WTC11 (cell line): ENCODE measurements around the gene CCSER1.

Source experiments
- CTCF ChIP-seq: fragments of 200-600 bp; IDR thresholded peaks from 2 replicates; pipeline ENCODE4 v1.8.0; 2022; ENCODE audit warnings: antibody characterized with exemption
- ELF4 ChIP-seq: sonication (generic); formaldehyde crosslinking; IDR thresholded peaks from 2 replicates; pipeline ENCODE4 v1.8.1; 2022; ENCODE audit warnings: low read depth, mild to moderate bottlenecking, moderate library complexity, missing genetic modification reagents
- GABPB1 ChIP-seq: sonication (generic); formaldehyde crosslinking; IDR thresholded peaks from 2 replicates; pipeline ENCODE4 v1.8.1; 2023; ENCODE audit warnings: mild to moderate bottlenecking, missing genetic modification reagents
- NFE2L1 ChIP-seq: sonication (generic); formaldehyde crosslinking; IDR thresholded peaks from 2 replicates; pipeline ENCODE4 v1.8.1; 2023; ENCODE audit warnings: missing genetic modification reagents
- SMAD3 ChIP-seq: sonication (generic); formaldehyde crosslinking; IDR thresholded peaks from 2 replicates; pipeline ENCODE4 v1.8.0; 2022; ENCODE audit warnings: missing genetic modification reagents, mild to moderate bottlenecking, borderline replicate concordance
- SMAD4 ChIP-seq: sonication (generic); formaldehyde crosslinking; IDR thresholded peaks from 2 replicates; pipeline ENCODE4 v1.8.0; 2022; ENCODE audit warnings: mild to moderate bottlenecking, missing genetic modification reagents
- TP53 ChIP-seq: sonication (generic); formaldehyde crosslinking; IDR thresholded peaks from 2 replicates; pipeline ENCODE4 v1.8.1; 2023; ENCODE audit warnings: mild to moderate bottlenecking, missing genetic modification reagents
- USF2 ChIP-seq: sonication (generic); formaldehyde crosslinking; IDR thresholded peaks from 2 replicates; pipeline ENCODE4 v1.8.1; 2023; ENCODE audit warnings: mild to moderate bottlenecking, missing genetic modification reagents, moderate library complexity
- ZNF671 ChIP-seq: fragments of 250-450 bp; sonication (Bioruptor Pico); IDR thresholded peaks from 2 replicates; pipeline ENCODE4 v1.8.0; 2021; ENCODE audit warnings: mild to moderate bottlenecking

- TF ChIP-seq CTCF (no peak), SMAD4 (CRISPR knock-in tag) (no peak), TP53 (CRISPR knock-in tag) (no peak), NFE2L1 (CRISPR knock-in tag) (no peak), GABPB1 (CRISPR knock-in tag) (no peak), ZNF671 (CRISPR knock-in tag) (no peak), USF2 (CRISPR knock-in tag) (0 out of 2 replicates have a peak, but pooled peaks have one; percentile 18), SMAD3 (CRISPR knock-in tag) (no peak), ELF4 (CRISPR knock-in tag) (no peak)
Observed at GRCh38 chr4:90857081-90857820, 730.1 kb downstream of the CCSER1 start.
